ENCODE results near the gene EZR. TPM values are rescaled to one million over a fixed set of nuclear protein-coding genes. Genes with fewer than 3 reads are reported as not detected.

Gene EZR
- polyA plus RNA-seq, 3 donors from 2014 or later, result 129 to 153 (median 139) TPM

DNA sequence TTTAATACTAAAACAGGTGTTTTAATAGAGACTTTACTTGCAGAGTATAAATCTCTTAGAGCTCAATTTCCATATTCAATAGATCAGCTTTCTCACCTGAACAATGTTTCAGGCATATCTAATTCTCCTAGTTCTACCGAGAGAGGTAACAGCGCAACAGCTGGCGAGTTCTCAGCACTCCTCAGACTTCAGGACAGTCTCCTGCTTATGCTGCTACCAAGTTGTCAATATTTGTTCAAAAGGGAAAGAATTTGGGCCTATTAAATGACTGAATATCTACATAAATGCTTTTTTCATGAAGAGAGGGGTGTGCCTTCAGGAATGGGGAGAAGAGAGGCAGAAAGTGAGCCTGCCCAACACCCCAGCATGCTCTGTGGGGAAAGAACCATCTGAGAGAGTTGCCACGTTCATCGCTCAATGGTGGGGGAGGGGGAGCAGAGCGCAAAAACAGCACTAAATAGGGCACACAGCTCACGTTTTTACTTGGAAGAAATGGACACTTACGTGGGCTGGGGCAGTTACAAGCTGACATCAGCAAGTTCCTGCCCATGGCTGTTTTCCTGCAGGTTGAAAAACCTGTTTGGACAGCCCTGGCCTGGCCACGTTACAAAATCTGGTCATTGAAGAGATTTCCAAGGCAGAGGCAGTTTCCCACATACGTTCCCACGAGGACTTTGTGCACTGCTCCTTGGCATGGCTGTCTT, 38.0 kb downstream of the EZR start:
- Mint-ChIP-seq H3K9me3 (no peaks in the 10 kb centered on the region), H3K4me3 (no peak overlapping the region), H3K27me3 (ENCODE audit: low read depth in 3 of 3) (peaks cover 2 to 9% (median 8%) of the 10 kb centered on the region in 3 donors), H3K4me1 (peaks cover 3 to 22% of the 10 kb centered on the region in 2 donors), H3K27ac (peak overlapping the region in 3 of 6 donors; percentile 41 to 62 (median 44)), H3K36me3 (peaks cover 31 to 77% (median 40%) of the 10 kb centered on the region in 3 donors)
- DNase-seq, result no peak

DNA sequence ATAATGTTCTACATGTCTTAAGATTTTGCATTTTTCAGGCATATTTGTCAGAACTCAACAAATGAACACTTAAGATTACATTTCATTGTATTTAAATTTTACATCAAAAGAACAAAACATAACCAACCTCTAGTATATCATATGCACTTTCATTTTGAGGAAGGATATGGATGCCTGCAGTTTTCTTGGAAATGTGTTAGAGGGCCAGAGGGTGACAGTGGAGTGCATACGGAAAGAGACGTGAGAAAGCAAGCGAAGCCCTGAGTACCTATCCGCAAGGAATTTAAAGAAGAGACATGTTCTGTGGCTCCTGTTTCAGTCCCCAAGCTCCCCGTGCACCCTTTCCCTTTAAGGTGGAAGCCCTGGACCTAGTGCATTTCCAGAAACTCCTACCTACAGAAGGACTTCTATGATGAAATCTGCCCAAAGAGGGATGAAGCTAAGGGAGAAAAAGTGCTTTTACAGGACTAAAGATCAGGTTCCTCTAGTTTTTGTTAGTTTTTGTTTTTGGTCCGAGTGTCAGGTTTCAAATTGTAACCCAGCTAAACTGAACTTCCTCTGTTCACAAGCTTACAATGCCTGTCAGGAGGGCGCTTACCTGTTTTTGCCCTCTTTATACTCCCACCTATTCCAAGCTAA, 38.8 kb downstream of the EZR start:
- peaks cover 2 to 11% (median 9%) of the 10 kb centered on the region in 3 donors for H3K27me3 Mint-ChIP-seq (ENCODE audit: low read depth in 3 of 3)
- no peak overlapping the region for H3K4me3 Mint-ChIP-seq
- peaks cover 31 to 83% (median 41%) of the 10 kb centered on the region in 3 donors for H3K36me3 Mint-ChIP-seq
- no peak for DNase-seq
- peak overlapping the region in 4 of 6 donors; percentile 21 to 63 (median 44) for H3K27ac Mint-ChIP-seq
- H3K4me1 Mint-ChIP-seq, result peaks cover 3 to 22% of the 10 kb centered on the region in 2 donors
- no peaks in the 10 kb centered on the region for H3K9me3 Mint-ChIP-seq

DNA sequence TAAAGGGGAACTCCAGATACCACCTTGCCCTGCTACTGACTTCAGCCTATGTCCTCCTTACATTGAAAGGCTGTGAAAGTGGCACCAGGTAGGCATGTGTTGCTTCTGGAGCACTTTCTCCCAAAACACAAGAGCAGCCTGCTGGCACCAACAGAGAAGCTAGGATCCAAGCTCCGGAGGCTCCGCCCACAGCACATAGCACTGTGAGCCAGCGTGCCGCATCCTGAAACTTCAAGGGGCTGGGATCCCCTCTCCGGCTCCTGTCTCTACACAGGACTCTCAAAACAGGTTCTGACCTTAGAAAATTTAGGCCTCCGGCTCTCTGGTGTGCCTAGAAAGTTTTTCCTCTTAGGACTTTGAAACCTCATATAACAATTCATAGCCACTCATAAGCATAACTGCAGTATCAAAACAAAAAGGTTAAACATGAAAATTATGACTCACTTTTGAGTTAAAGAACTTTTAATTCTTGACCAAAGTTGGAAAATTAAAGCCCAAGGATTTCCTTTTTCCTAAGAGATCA, 41.1 kb downstream of the EZR start:
- no peaks in the 10 kb centered on the region for H3K9me3 Mint-ChIP-seq

DNA sequence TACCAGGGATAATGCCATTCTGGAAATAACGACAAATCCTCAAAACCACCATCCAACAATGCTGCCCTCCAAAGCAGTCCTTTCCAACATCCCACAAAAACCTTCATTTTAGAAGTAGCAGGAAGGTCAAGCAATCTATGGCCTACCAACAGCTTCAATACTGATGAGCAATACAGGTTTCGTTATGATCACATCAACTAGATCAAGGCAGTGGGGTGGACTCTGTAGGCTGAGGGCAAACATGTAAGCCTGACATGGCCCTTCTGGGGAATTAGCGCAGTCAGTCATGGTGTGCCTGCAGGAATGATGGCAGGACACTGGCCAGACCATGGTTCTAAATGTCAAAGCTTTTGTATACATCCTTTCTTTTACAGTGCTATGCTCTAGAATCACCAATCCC, 41.7 kb downstream of the EZR start:
- H3K27ac Mint-ChIP-seq, result peak overlapping the region in 3 of 6 donors; percentile 41 to 74 (median 67)

More for the DNA sequence above, 41.1 kb downstream of the EZR start:
- DNase-seq, result no peak
- Mint-ChIP-seq H3K27me3 (ENCODE audit: low read depth in 3 of 3) (peaks cover 2 to 11% (median 10%) of the 10 kb centered on the region in 3 donors), H3K36me3 (peaks cover 23 to 74% (median 30%) of the 10 kb centered on the region in 3 donors), H3K4me1 (peaks cover 19 to 38% of the 10 kb centered on the region in 2 donors), H3K27ac (peak overlapping the region in 2 of 6 donors; percentile 42 to 60), H3K4me3 (no peak overlapping the region)

GRCh38 chr6:158776737-158777136, 42.4 kb downstream of the EZR start:
- Mint-ChIP-seq H3K4me1 (peaks cover 33 to 51% of the 10 kb centered on the region in 2 donors), H3K27ac (peak overlapping the region in 4 of 6 donors; percentile 23 to 74 (median 54)), H3K36me3 (peaks cover 21 to 73% (median 24%) of the 10 kb centered on the region in 3 donors), H3K27me3 (ENCODE audit: low read depth in 3 of 3) (peaks cover under 1 to 10% (median 8%) of the 10 kb centered on the region in 3 donors), H3K9me3 (no peaks in the 10 kb centered on the region), H3K4me3 (no peak overlapping the region)
- no peak for DNase-seq

More for the DNA sequence above, 41.7 kb downstream of the EZR start:
- DNase-seq, result no peak
- Mint-ChIP-seq H3K9me3 (no peaks in the 10 kb centered on the region), H3K36me3 (peaks cover 24 to 74% (median 26%) of the 10 kb centered on the region in 3 donors), H3K4me1 (peaks cover 25 to 44% of the 10 kb centered on the region in 2 donors), H3K27me3 (ENCODE audit: low read depth in 3 of 3) (peaks cover 2 to 10% (median 6%) of the 10 kb centered on the region in 3 donors), H3K4me3 (no peak overlapping the region)

GRCh38 chr6:158775832-158776231, 43.3 kb downstream of the EZR start:
- Mint-ChIP-seq H3K9me3 (no peaks in the 10 kb centered on the region), H3K4me1 (peaks cover 42 to 60% of the 10 kb centered on the region in 2 donors), H3K27ac (no peak overlapping the region), H3K4me3 (no peak overlapping the region), H3K36me3 (peaks cover 17 to 73% (median 25%) of the 10 kb centered on the region in 3 donors), H3K27me3 (ENCODE audit: low read depth in 3 of 3) (peaks cover 6 to 11% (median 10%) of the 10 kb centered on the region in 3 donors)
- DNase-seq, result no peak

GRCh38 chr6:158774717-158775449, 44.3 kb downstream of the EZR start:
- H3K4me1 Mint-ChIP-seq, result peaks cover 44 to 66% of the 10 kb centered on the region in 2 donors

GRCh38 chr6:158773581-158774449, 45.4 kb downstream of the EZR start:
- Mint-ChIP-seq H3K4me1 (peaks cover 44 to 61% of the 10 kb centered on the region in 2 donors), H3K27ac (peak overlapping the region; percentile 70 to 90 (median 84)), H3K9me3 (no peaks in the 10 kb centered on the region), H3K36me3 (peaks cover 21 to 74% (median 21%) of the 10 kb centered on the region in 3 donors), H3K4me3 (peak overlapping the region in 2 of 5 donors; percentile 44 to 60), H3K27me3 (ENCODE audit: low read depth in 3 of 3) (peaks cover 18 to 20% (median 18%) of the 10 kb centered on the region in 3 donors)
- no peak for DNase-seq

More at GRCh38 chr6:158774717-158775449, 44.3 kb downstream of the EZR start:
- Mint-ChIP-seq H3K9me3 (no peaks in the 10 kb centered on the region), H3K27ac (peak overlapping the region in 5 of 6 donors; percentile 12 to 72 (median 36)), H3K36me3 (peaks cover 18 to 70% (median 24%) of the 10 kb centered on the region in 3 donors), H3K27me3 (ENCODE audit: low read depth in 3 of 3) (peaks cover 10 to 18% (median 10%) of the 10 kb centered on the region in 3 donors), H3K4me3 (peak overlapping the region in 1 of 5 donors; percentile 7)
- DNase-seq, result no peak

GRCh38 chr6:158772851-158773371, 46.3 kb downstream of the EZR start:
- peaks cover 19 to 24% (median 21%) of the 10 kb centered on the region in 3 donors for H3K27me3 Mint-ChIP-seq (ENCODE audit: low read depth in 3 of 3)
- peaks cover 44 to 55% of the 10 kb centered on the region in 2 donors for H3K4me1 Mint-ChIP-seq
- no peaks in the 10 kb centered on the region for H3K9me3 Mint-ChIP-seq
- H3K27ac Mint-ChIP-seq, result peak overlapping the region; percentile 70 to 90 (median 86)
- peak overlapping the region; percentile 36 to 60 (median 56) for H3K4me3 Mint-ChIP-seq
- H3K36me3 Mint-ChIP-seq, result peaks cover 17 to 72% (median 19%) of the 10 kb centered on the region in 3 donors
- DNase-seq, result peak in 1 of 3 donors; percentile 22

DNA sequence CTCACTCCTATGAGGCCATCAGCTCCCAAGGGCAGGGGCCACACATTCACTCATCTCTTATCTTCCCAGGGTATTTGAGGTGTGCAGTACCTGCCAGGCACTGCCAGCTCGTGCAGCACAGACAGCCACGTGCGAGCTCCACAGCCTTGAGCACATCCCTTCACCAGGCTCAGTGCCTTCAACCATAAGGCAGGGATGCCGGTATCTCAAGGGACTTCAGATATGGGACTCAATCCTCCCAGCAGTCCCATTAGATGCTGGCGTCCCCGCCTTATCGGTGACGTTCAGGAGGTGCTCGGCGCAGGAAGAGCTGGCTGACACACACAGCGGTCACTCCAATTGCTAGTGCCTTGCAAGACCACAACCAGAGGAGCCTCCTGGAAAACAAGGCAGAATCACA, 47.0 kb downstream of the EZR start:
- DNase-seq, result no peak
- Mint-ChIP-seq H3K27me3 (ENCODE audit: low read depth in 3 of 3) (peaks cover 19 to 27% (median 25%) of the 10 kb centered on the region in 3 donors), H3K36me3 (peaks cover 19 to 72% (median 20%) of the 10 kb centered on the region in 3 donors), H3K9me3 (no peaks in the 10 kb centered on the region), H3K4me1 (peaks cover 41 to 50% of the 10 kb centered on the region in 2 donors), H3K4me3 (peak overlapping the region in 1 of 5 donors; percentile 29), H3K27ac (peak overlapping the region; percentile 70 to 90 (median 86))

GRCh38 chr6:158771399-158772152, 47.6 kb downstream of the EZR start:
- peak overlapping the region in 2 of 5 donors; percentile 7 to 52 for H3K4me3 Mint-ChIP-seq
- no peak for DNase-seq
- peaks cover 41 to 44% of the 10 kb centered on the region in 2 donors for H3K4me1 Mint-ChIP-seq
- peaks cover 15 to 72% (median 17%) of the 10 kb centered on the region in 3 donors for H3K36me3 Mint-ChIP-seq
- H3K27me3 Mint-ChIP-seq (ENCODE audit: low read depth in 3 of 3), result peaks cover 23 to 31% (median 26%) of the 10 kb centered on the region in 3 donors
- no peaks in the 10 kb centered on the region for H3K9me3 Mint-ChIP-seq
- peak overlapping the region; percentile 70 to 90 (median 86) for H3K27ac Mint-ChIP-seq
